Measurements from ENCODE around the gene RABEP1.
"Not testable (repeated sequence)": the region's sequence is repeated elsewhere in the genome, so short reads cannot be mapped to it uniquely, and the experiment has no call there.

The RABEP1 gene

GRCh38 chr17:5238333-5238732 lies 43.8 kb upstream of the RABEP1 start:
- CTCF ChIA-PET = interaction anchor here (1.0 to 6.2 kb wide), 14 partner anchors 10 to 271 kb away, joined by 3 to 110 read pairs (median 4); partner anchors contain the start of genes SPAG7 and ZNF594
- POLR2A ChIA-PET = no interaction called here
- no peak for TF ChIP-seq CTCF (IDR thresholded peaks at IDR 0.05; ENCODE audit: control extremely low read depth, extremely low read depth, low read depth, missing control alignments)
- DNase-seq (ENCODE audit: extremely low spot score) = no peak

- CTCF ChIA-PET = interaction anchor here (1.3 to 6.2 kb wide), 5 partner anchors 8 to 199 kb away, joined by 3 to 110 read pairs (median 41); partner anchors contain the start of genes C1QBP and ZNF594
- POLR2A ChIA-PET; DNase-seq (ENCODE audit: extremely low spot score): not testable (repeated sequence)
Measured at GRCh38 chr17:5239769-5240168, 42.3 kb upstream of the RABEP1 start.

- TF ChIP-seq CTCF (IDR thresholded peaks at IDR 0.05; ENCODE audit: control extremely low read depth, extremely low read depth, low read depth, missing control alignments) = no peak
- DNase-seq (ENCODE audit: extremely low spot score) = peak; percentile 74
- ChIA-PET POLR2A (no interaction called here), CTCF (interaction anchor here (1.1 to 1.2 kb wide), 2 partner anchors 50 to 197 kb away, joined by 3 read pairs; partner anchors contain the start of genes C1QBP and ZNF594)
Measured at GRCh38 chr17:5241861-5242671, 40.0 kb upstream of the RABEP1 start.

- no peak for DNase-seq (ENCODE audit: extremely low spot score)
- no peak for TF ChIP-seq CTCF (IDR thresholded peaks at IDR 0.05; ENCODE audit: control extremely low read depth, extremely low read depth, low read depth, missing control alignments)
- CTCF ChIA-PET = interaction anchor here (1.7 to 5.3 kb wide), 3 partner anchors 10 to 192 kb away, joined by 6 to 41 read pairs (median 39); partner anchors contain the start of genes C1QBP and RABEP1
- POLR2A ChIA-PET = no interaction called here
Measured at GRCh38 chr17:5247621-5248020, 34.5 kb upstream of the RABEP1 start.

- DNase-seq (ENCODE audit: extremely low spot score) = no peak
- ChIA-PET POLR2A (no interaction called here), CTCF (interaction anchor here (0.7 to 5.3 kb wide), 12 partner anchors 11 to 199 kb away, joined by 3 to 41 read pairs (median 3); partner anchors contain the start of genes C1QBP and RABEP1)
- TF ChIP-seq CTCF (IDR thresholded peaks at IDR 0.05; ENCODE audit: control extremely low read depth, extremely low read depth, low read depth, missing control alignments) = no peak
Measured at GRCh38 chr17:5248821-5249479, 33.1 kb upstream of the RABEP1 start.

GRCh38 chr17:5249615-5250014 lies 32.5 kb upstream of the RABEP1 start:
- TF ChIP-seq CTCF (IDR thresholded peaks at IDR 0.05; ENCODE audit: control extremely low read depth, extremely low read depth, low read depth, missing control alignments) = peak; percentile 66
- ChIA-PET CTCF (interaction anchor here (0.6 to 5.3 kb wide), 19 partner anchors 11 to 234 kb away, joined by 3 to 41 read pairs (median 3); partner anchors contain the start of genes C1QBP, NUP88 and RABEP1), POLR2A (no interaction called here)
- peak; percentile 77 for DNase-seq (ENCODE audit: extremely low spot score)
